H9 (cell line): ENCODE results near the gene PERP. TPM values are rescaled to one million over a fixed set of nuclear protein-coding genes. Genes with fewer than 3 reads are reported as not detected.

Experiments
- DNase-seq: peaks from one replicate; pipeline ENCODE4 v3.0.0-alpha.2; 2017
- H2AFZ ChIP-seq: one replicate; pipeline ENCODE4 v1.6.1; 2013; ENCODE audit warnings: mild to moderate bottlenecking, low read length, control low read depth, moderate library complexity
- H2AK5ac ChIP-seq: 2 replicates; pipeline ENCODE4 v1.6.1; 2013; ENCODE audit warnings: low read length, control low read depth, mixed read lengths; ENCODE audit not compliant: insufficient read length
- H2BK120ac ChIP-seq: one replicate; pipeline ENCODE4 v1.6.1; 2013; ENCODE audit warnings: low read depth, mild to moderate bottlenecking, low read length, control low read depth, inconsistent platforms; ENCODE audit not compliant: poor library complexity, severe bottlenecking
- H2BK12ac ChIP-seq: 2 replicates; pipeline ENCODE4 v1.6.1; 2013; ENCODE audit warnings: low read length, control low read depth, mixed read lengths, low read depth; ENCODE audit not compliant: insufficient read length
- H2BK15ac ChIP-seq: 2 replicates; pipeline ENCODE4 v1.6.1; 2013; ENCODE audit warnings: low read depth, low read length, control low read depth
- H2BK20ac ChIP-seq: one replicate; pipeline ENCODE4 v1.6.1; 2013; ENCODE audit warnings: low read depth, mild to moderate bottlenecking, low read length, control low read depth, inconsistent platforms; ENCODE audit not compliant: poor library complexity, severe bottlenecking
- H2BK5ac ChIP-seq: 2 replicates; pipeline ENCODE4 v1.6.1; 2013; ENCODE audit warnings: low read length, control low read depth, mixed read lengths; ENCODE audit not compliant: insufficient read length
- H3K14ac ChIP-seq: 2 replicates; pipeline ENCODE4 v1.6.1; 2013; ENCODE audit warnings: low read length, control low read depth; ENCODE audit not compliant: insufficient read depth
- H3K18ac ChIP-seq: 2 replicates; pipeline ENCODE4 v1.6.1; 2013; ENCODE audit warnings: low read depth, mild to moderate bottlenecking, mixed read lengths, low read length, control low read depth; ENCODE audit not compliant: insufficient read length
- H3K23ac ChIP-seq: 2 replicates; pipeline ENCODE4 v1.6.1; 2013; ENCODE audit warnings: low read length, control low read depth, mixed read lengths, low read depth; ENCODE audit not compliant: insufficient read length
- H3K23me2 ChIP-seq: 2 replicates; pipeline ENCODE4 v1.6.1; 2013; ENCODE audit warnings: low read depth, mild to moderate bottlenecking, mixed read lengths, low read length, control low read depth; ENCODE audit not compliant: insufficient read length, poor library complexity, severe bottlenecking
- H3K27ac ChIP-seq: 2 replicates; pipeline ENCODE4 v1.5.1; 2013; ENCODE audit warnings: low read length, control low read depth, mixed read lengths, low read depth; ENCODE audit not compliant: insufficient read length
- H3K27me3 ChIP-seq: 2 replicates; pipeline ENCODE4 v1.6.1; 2013; ENCODE audit warnings: low read length, control low read depth, inconsistent platforms; ENCODE audit not compliant: insufficient read depth
- H3K4ac ChIP-seq: 2 replicates; pipeline ENCODE4 v1.6.1; 2013; ENCODE audit warnings: low read depth, mild to moderate bottlenecking, control low read depth, inconsistent platforms, low read length, moderate library complexity
- H3K4me1 ChIP-seq: 2 replicates; pipeline ENCODE4 v1.6.1; 2013; ENCODE audit warnings: low read length, control low read depth, inconsistent platforms; ENCODE audit not compliant: insufficient read depth
- H3K4me2 ChIP-seq: 2 replicates; pipeline ENCODE4 v1.6.1; 2013; ENCODE audit warnings: low read length, control low read depth, mixed read lengths; ENCODE audit not compliant: insufficient read length, insufficient read depth
- H3K56ac ChIP-seq: 2 replicates; pipeline ENCODE4 v1.6.1; 2013; ENCODE audit warnings: low read depth, mild to moderate bottlenecking, mixed read lengths, low read length, control low read depth; ENCODE audit not compliant: insufficient read length
- H3K79me1 ChIP-seq: 2 replicates; pipeline ENCODE4 v1.6.1; 2013; ENCODE audit warnings: low read depth, mild to moderate bottlenecking, moderate library complexity, low read length, control low read depth, inconsistent platforms; ENCODE audit not compliant: insufficient read depth, poor library complexity, severe bottlenecking
- H3K79me2 ChIP-seq: 2 replicates; pipeline ENCODE4 v1.6.1; 2013; ENCODE audit warnings: low read length, control low read depth, inconsistent platforms; ENCODE audit not compliant: insufficient read depth
- H3K9ac ChIP-seq: 2 replicates; pipeline ENCODE4 v1.6.1; 2013; ENCODE audit warnings: low read length, control low read depth, mixed read lengths; ENCODE audit not compliant: insufficient read length; ENCODE audit errors: extremely low read depth
- H3K9me3 ChIP-seq: one replicate; pipeline ENCODE4 v1.6.1; 2013; ENCODE audit warnings: low read depth, low read length, inconsistent platforms; ENCODE audit not compliant: control insufficient read depth
- H3T11ph ChIP-seq: one replicate; pipeline ENCODE4 v1.6.1; 2013; ENCODE audit warnings: mild to moderate bottlenecking, low read length, control low read depth, inconsistent platforms
- H4K20me1 ChIP-seq: one replicate; pipeline ENCODE4 v1.6.1; 2013; ENCODE audit not compliant: control insufficient read depth, insufficient read length, insufficient read depth
- H4K5ac ChIP-seq: 2 replicates; pipeline ENCODE4 v1.6.1; 2013; ENCODE audit warnings: low read depth, mild to moderate bottlenecking, mixed read lengths, low read length, control low read depth; ENCODE audit not compliant: insufficient read length
- H4K8ac ChIP-seq: replicated peaks from 2 replicates; pipeline ENCODE4 v1.6.1; 2013; ENCODE audit warnings: low read length, control low read depth, mixed read lengths, low read depth; ENCODE audit not compliant: insufficient read length
- H4K91ac ChIP-seq: 2 replicates; pipeline ENCODE4 v1.6.1; 2013; ENCODE audit warnings: low read depth, mild to moderate bottlenecking, moderate library complexity, mixed read lengths, low read length, control low read depth; ENCODE audit not compliant: insufficient read length
- H3K27ac Mint-ChIP-seq, 3 experiments: 2 replicates in 2 of 3; 3 replicates in 1 of 3; pipeline ENCODE4 v1.8.0; 2020 to 2021; ENCODE audit warnings: mixed read lengths in 3 of 3, mild to moderate bottlenecking in 1 of 3, moderate library complexity in 1 of 3
- H3K27me3 Mint-ChIP-seq: 2 replicates; pipeline ENCODE4 v1.8.0; 2021; ENCODE audit warnings: low read depth, mild to moderate bottlenecking, moderate library complexity, mixed read lengths
- H3K36me3 Mint-ChIP-seq, 3 experiments: 2 replicates in 2 of 3; 3 replicates in 1 of 3; pipeline ENCODE4 v1.8.0; 2020 to 2021; ENCODE audit warnings: low read depth in 3 of 3, mixed read lengths in 3 of 3; ENCODE audit not compliant: insufficient read depth in 1 of 3
- H3K4me1 Mint-ChIP-seq, 2 experiments: 2 replicates each; pipeline ENCODE4 v1.8.0; 2020; ENCODE audit warnings: mixed read lengths in 2 of 2
- H3K4me3 Mint-ChIP-seq, 2 experiments: 2 replicates in 1 of 2; 3 replicates in 1 of 2; pipeline ENCODE4 v1.8.0; 2020 to 2021; ENCODE audit warnings: mild to moderate bottlenecking in 2 of 2, mixed read lengths in 2 of 2, moderate library complexity in 1 of 2
- H3K9me3 Mint-ChIP-seq, 2 experiments: 2 replicates in 1 of 2; 3 replicates in 1 of 2; pipeline ENCODE4 v1.8.0; 2020; ENCODE audit warnings: mild to moderate bottlenecking in 2 of 2, mixed read lengths in 2 of 2, moderate library complexity in 1 of 2
- CTCF ChIP-seq: fragments of 200-600 bp; sonication (generic); conservative IDR thresholded peaks from 3 replicates; pipeline ENCODE4 v1.8.0; 2021; ENCODE audit warnings: antibody characterized with exemption, mild to moderate bottlenecking
- WGBS: extraction: QIAGEN DNeasy Blood & Tissue Kit; methylation state at CpG from one replicate; pipeline ENCODE4 v1.1.7; 2013; ENCODE audit warnings: missing lambda C conversion rate, low lambda C conversion rate, mixed read lengths; ENCODE audit not compliant: insufficient read length; ENCODE audit errors: extremely low coverage; 5-methylcytosine and 5-hydroxymethylcytosine counted together
- total RNA-seq: library from RNA; stranded (reverse); gene quantifications from 2 replicates; pipeline ENCODE4 v1.2.1, GENCODE V29; 2021

PERP gene
- total RNA-seq, 1 experiment from 2014 or later, result 28.7 TPM

GRCh38 chr6:138101946-138102731 is 5.1 kb downstream of the PERP start:
- Histone ChIP-seq H3K9me3 (no peaks in the 10 kb centered on the region), H2BK120ac (no peak overlapping the region), H4K8ac (no peak overlapping the region), H3K4me1 (peaks cover 2% of the 10 kb centered on the region; the same call in 1 of the 2 replicates), H3K9ac (no peak overlapping the region), H3K18ac (no peak overlapping the region), H4K5ac (no peak overlapping the region), H3K79me2 (peaks cover 4% of the 10 kb centered on the region; the same call in 1 of the 2 replicates), H3K23ac (no peak overlapping the region), H3K79me1 (peaks cover 4% of the 10 kb centered on the region), H2AK5ac (no peak overlapping the region), H2AFZ (no peak overlapping the region), H3T11ph (no peak overlapping the region), H3K23me2 (peaks cover 8% of the 10 kb centered on the region), H3K4ac (no peak overlapping the region), H3K4me2 (no peak overlapping the region), H3K27me3 (no peaks in the 10 kb centered on the region; the same call in 1 of the 2 replicates), H2BK15ac (no peak overlapping the region), H2BK20ac (no peak overlapping the region), H4K20me1 (no peaks in the 10 kb centered on the region), H3K27ac (no peak overlapping the region), H3K14ac (no peak overlapping the region), H4K91ac (no peak overlapping the region), H2BK5ac (no peak overlapping the region), H2BK12ac (no peak overlapping the region), H3K56ac (no peak overlapping the region)
- Mint-ChIP-seq H3K36me3 (peaks cover 7 to 20% (median 15%) of the 10 kb centered on the region in 3 experiments), H3K9me3 (peaks cover 2 to 7% of the 10 kb centered on the region in 2 experiments; a peak in 4 of 5 replicates), H3K27ac (peak overlapping the region in 1 of 3 experiments; percentile 81; a peak in 3 of 7 replicates), H3K4me3 (no peak overlapping the region), H3K4me1 (peaks cover 16 to 27% of the 10 kb centered on the region in 2 experiments), H3K27me3 (peaks cover 2% of the 10 kb centered on the region; the same call in 1 of the 2 replicates)
- WGBS, result no CpG with 5 or more reads among the region's 10 CpGs
- TF ChIP-seq CTCF, result no peak
- no peak for DNase-seq
